Dermis microvascular lymphatic vessel endothelial cell (primary cell): ENCODE measurements around the gene ALB. TPM values are rescaled to one million over a fixed set of nuclear protein-coding genes. Genes with fewer than 3 reads are reported as not detected.

Source experiments
- DNase-seq, 2 donors: peaks; one replicate each; pipeline versions ENCODE4 v3.0.0 to v3.0.0-alpha.2; 2010; ENCODE audit warnings: low read depth in 2 of 2
- total RNA-seq: library from RNA; depleted of rRNA; stranded (reverse); fragments of >200 nt; gene quantifications from 2 replicates; pipeline ENCODE4 v1.2.1, GENCODE V29; 2014

The ALB gene
- total RNA-seq, 1 donor from 2014 or later = not detected

- no peak for DNase-seq
Measured at GRCh38 chr4:73450398-73451004, 46.4 kb downstream of the ALB start.

- no peak for DNase-seq
Measured at GRCh38 chr4:73451404-73451803, 47.3 kb downstream of the ALB start.

GRCh38 chr4:73451981-73452747 lies 48.1 kb downstream of the ALB start:
- no peak for DNase-seq

GRCh38 chr4:73452953-73453700 lies 49.0 kb downstream of the ALB start:
- no peak for DNase-seq

GRCh38 chr4:73453701-73454005 lies 49.6 kb downstream of the ALB start:
- no peak for DNase-seq

- DNase-seq = no peak
Measured at GRCh38 chr4:73454920-73455319, 50.8 kb downstream of the ALB start.

GRCh38 chr4:73456177-73457022 lies 52.3 kb downstream of the ALB start:
- DNase-seq = no peak

GRCh38 chr4:73458184-73459047 lies 54.3 kb downstream of the ALB start:
- no peak for DNase-seq

- DNase-seq = no peak
Measured at GRCh38 chr4:73459048-73459421, 54.9 kb downstream of the ALB start.

GRCh38 chr4:73460913-73461522 lies 56.9 kb downstream of the ALB start:
- DNase-seq = no peak

GRCh38 chr4:73468170-73468569 lies 64.1 kb downstream of the ALB start:
- no peak for DNase-seq

- DNase-seq = no peak
Measured at GRCh38 chr4:73470728-73471127, 66.6 kb downstream of the ALB start.

Other genes starting within 250 kb of the ALB start
- gene ANKRD17, start 145.5 kb upstream of the ALB start, total RNA-seq = 43.0 and 62.1 TPM in 2 replicates
- not detected in 2 replicates for gene AFP, start 31.9 kb downstream of the ALB start, total RNA-seq
- not detected in 2 replicates for gene AFM, start 77.5 kb downstream of the ALB start, total RNA-seq
- gene RASSF6, start 216.1 kb downstream of the ALB start, total RNA-seq = not detected in 2 replicates